WTC11 (cell line): ENCODE measurements around the gene HDAC10. TPM values are rescaled to one million over a fixed set of nuclear protein-coding genes. Genes with fewer than 3 reads are reported as not detected.

ENCODE experiments used
- ATAC-seq: fragments of 200-7000 bp; cut with Tn5 transposase; 2 replicates; pipeline ENCODE4 v1.10.0; 2021; ENCODE audit warnings: mild to moderate bottlenecking, moderate library complexity
- CTCF ChIA-PET: fragments of 300-600 bp; sonication (Branson Sonifier 250); formaldehyde crosslinking; loops from one replicate; lab custom pipeline; 2021; ENCODE audit warnings: antibody characterized with exemption; lab: Charles Lee
- POLR2A ChIA-PET: fragments of 350-600 bp; sonication (Branson Sonifier 250); formaldehyde crosslinking; loops from one replicate; lab custom pipeline; 2021; ENCODE audit warnings: antibody characterized with exemption; lab: Charles Lee
- DNase-seq: peaks from one replicate; pipeline ENCODE4 v3.0.0; 2021; ENCODE audit warnings: low spot score
- H3K27ac Mint-ChIP-seq: 2 replicates; pipeline ENCODE4 v1.8.0; 2021; ENCODE audit warnings: mixed read lengths
- H3K27me3 Mint-ChIP-seq: 2 replicates; pipeline ENCODE4 v1.8.0; 2021; ENCODE audit warnings: low read depth, mild to moderate bottlenecking, moderate library complexity, mixed read lengths
- H3K36me3 Mint-ChIP-seq: 2 replicates; pipeline ENCODE4 v1.8.0; 2021; ENCODE audit warnings: mixed read lengths
- H3K4me1 Mint-ChIP-seq: 2 replicates; pipeline ENCODE4 v1.8.0; 2022; ENCODE audit warnings: mixed read lengths
- H3K4me3 Mint-ChIP-seq: 2 replicates; pipeline ENCODE4 v1.8.0; 2021; ENCODE audit warnings: mild to moderate bottlenecking, moderate library complexity, mixed read lengths
- H3K9me3 Mint-ChIP-seq: 2 replicates; pipeline ENCODE4 v1.8.0; 2021; ENCODE audit warnings: mixed read lengths
- ELF4 ChIP-seq: sonication (generic); formaldehyde crosslinking; IDR thresholded peaks from 2 replicates; pipeline ENCODE4 v1.8.1; 2022; ENCODE audit warnings: low read depth, mild to moderate bottlenecking, moderate library complexity, missing genetic modification reagents
- RELA ChIP-seq: sonication (generic); formaldehyde crosslinking; IDR thresholded peaks from 2 replicates; pipeline ENCODE4 v1.8.1; 2022; ENCODE audit warnings: missing genetic modification reagents, mild to moderate bottlenecking, borderline replicate concordance
- SMAD3 ChIP-seq: sonication (generic); formaldehyde crosslinking; IDR thresholded peaks from 2 replicates; pipeline ENCODE4 v1.8.0; 2022; ENCODE audit warnings: missing genetic modification reagents, mild to moderate bottlenecking, borderline replicate concordance
- SMAD4 ChIP-seq: sonication (generic); formaldehyde crosslinking; IDR thresholded peaks from 2 replicates; pipeline ENCODE4 v1.8.0; 2022; ENCODE audit warnings: mild to moderate bottlenecking, missing genetic modification reagents
- SOX15 ChIP-seq: fragments of 250-450 bp; sonication (Bioruptor Pico); IDR thresholded peaks from 2 replicates; pipeline ENCODE4 v1.9.0; 2021; ENCODE audit warnings: mild to moderate bottlenecking
- TEAD1 ChIP-seq: sonication (generic); formaldehyde crosslinking; IDR thresholded peaks from 2 replicates; pipeline ENCODE4 v1.8.0; 2022; ENCODE audit warnings: mild to moderate bottlenecking, missing genetic modification reagents
- ZNF416 ChIP-seq: fragments of 250-450 bp; sonication (Bioruptor Pico); IDR thresholded peaks from 2 replicates; pipeline ENCODE4 v1.9.0; 2021; ENCODE audit warnings: mild to moderate bottlenecking, inconsistent platforms
- ZNF423 ChIP-seq: fragments of 250-450 bp; sonication (Bioruptor Pico); IDR thresholded peaks from 2 replicates; pipeline ENCODE4 v2.1.2; 2022; ENCODE audit warnings: mild to moderate bottlenecking, moderate library complexity
- ZNF671 ChIP-seq: fragments of 250-450 bp; sonication (Bioruptor Pico); IDR thresholded peaks from 2 replicates; pipeline ENCODE4 v1.8.0; 2021; ENCODE audit warnings: mild to moderate bottlenecking
- total RNA-seq: library from RNA; stranded (reverse); gene quantifications from 3 replicates; pipeline ENCODE4 v1.2.3, GENCODE V29; 2021
- TF ChIP-seq, protein P1 (sequence below): sonication (generic); formaldehyde crosslinking; IDR thresholded peaks from 2 replicates; pipeline ENCODE4 v1.8.1; 2022; ENCODE audit warnings: low read depth, mild to moderate bottlenecking, moderate library complexity, missing genetic modification reagents, borderline replicate concordance
- TF ChIP-seq, protein P2 (sequence below): sonication (generic); formaldehyde crosslinking; IDR thresholded peaks from 2 replicates; pipeline ENCODE4 v1.8.1; 2023; ENCODE audit warnings: mild to moderate bottlenecking, missing genetic modification reagents, moderate library complexity
- TF ChIP-seq, protein P3 (sequence below): sonication (generic); formaldehyde crosslinking; IDR thresholded peaks from 2 replicates; pipeline ENCODE4 v1.8.0; 2022; ENCODE audit warnings: mild to moderate bottlenecking, missing genetic modification reagents
- TF ChIP-seq, protein P4 (sequence below): sonication (generic); formaldehyde crosslinking; IDR thresholded peaks from 2 replicates; pipeline ENCODE4 v1.8.0; 2022; ENCODE audit warnings: missing genetic modification reagents
- TF ChIP-seq, protein P5 (sequence below): sonication (generic); formaldehyde crosslinking; conservative IDR thresholded peaks from 2 replicates; pipeline ENCODE4 v1.8.1; 2022; ENCODE audit warnings: mild to moderate bottlenecking, missing genetic modification reagents
- TF ChIP-seq, protein P6 (sequence below): sonication (generic); formaldehyde crosslinking; IDR thresholded peaks from 2 replicates; pipeline ENCODE4 v1.8.1; 2022; ENCODE audit warnings: mild to moderate bottlenecking, moderate library complexity, missing genetic modification reagents
- TF ChIP-seq, protein P7 (sequence below): sonication (generic); formaldehyde crosslinking; IDR thresholded peaks from 2 replicates; pipeline ENCODE4 v1.8.1; 2023; ENCODE audit warnings: mild to moderate bottlenecking, moderate library complexity, missing genetic modification reagents
- TF ChIP-seq, protein P8 (sequence below): sonication (generic); formaldehyde crosslinking; IDR thresholded peaks from 2 replicates; pipeline ENCODE4 v1.8.0; 2023; ENCODE audit warnings: missing genetic modification reagents
- TF ChIP-seq, protein P9 (sequence below): sonication (generic); formaldehyde crosslinking; IDR thresholded peaks from 2 replicates; pipeline ENCODE4 v1.8.0; 2022; ENCODE audit warnings: mild to moderate bottlenecking, missing genetic modification reagents

Gene HDAC10
- total RNA-seq, 1 experiment from 2014 or later: 40.9 TPM

DNA sequence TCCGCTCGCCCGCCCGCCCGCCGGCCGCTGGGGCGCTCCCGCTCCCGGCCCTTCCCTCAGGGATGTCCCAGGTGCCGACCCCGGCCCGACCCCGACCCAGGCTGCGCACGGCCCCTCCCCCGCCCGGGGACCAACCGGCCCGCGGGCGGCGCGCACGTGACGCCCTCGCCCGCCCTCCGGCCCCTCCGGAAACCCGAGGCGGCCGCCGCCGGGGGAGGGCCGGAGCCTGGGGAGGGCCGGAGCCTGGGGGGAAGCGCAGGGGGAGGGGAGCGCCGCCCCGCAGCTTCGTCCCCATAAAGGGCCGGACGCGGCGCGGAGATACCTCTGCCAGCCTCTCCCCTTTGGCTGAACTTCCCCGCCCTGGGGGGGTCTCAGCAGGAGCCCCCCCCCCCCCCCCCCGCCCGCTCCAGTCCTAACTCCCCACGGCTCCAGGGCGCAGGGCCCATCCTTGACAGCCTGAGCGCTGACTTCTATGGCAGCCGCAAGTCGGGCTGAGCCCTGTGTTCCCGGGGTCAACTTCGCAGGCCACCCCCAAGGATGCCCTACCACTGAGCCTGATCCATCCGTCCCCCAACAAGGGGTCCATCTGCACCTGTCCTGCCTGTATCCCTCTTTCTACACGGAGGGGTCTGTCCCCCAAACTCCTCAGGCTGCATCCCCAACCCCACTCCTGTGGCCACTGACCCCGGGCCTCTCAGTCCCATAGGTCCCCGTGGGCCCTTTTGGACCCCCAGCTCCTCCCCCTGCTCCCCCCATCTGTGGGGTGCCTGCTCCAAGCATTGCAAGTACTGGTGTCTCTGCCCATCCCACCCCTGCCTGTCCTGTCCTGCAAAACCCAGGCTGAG lies 10.8 kb upstream of the HDAC10 start, which contains the start of gene MAPK12:
Gene MAPK12, minus strand, starts transcription at position 69 of the 845 bp plus-strand sequence. CDS start 174 bp downstream, outside the sequence.
- ATAC-seq: peak; percentile 69
- Mint-ChIP-seq H3K4me1 (peaks cover 8% of the 10 kb centered on the region), H3K9me3 (no peaks in the 10 kb centered on the region), H3K36me3 (no peaks in the 10 kb centered on the region), H3K27me3 (peaks cover 25% of the 10 kb centered on the region), H3K4me3 (peak within 1 kb of the TSS; percentile 66), H3K27ac (no peak within 1 kb of the TSS)
- DNase-seq: peak; percentile 72
- TF ChIP-seq, protein P1, sequence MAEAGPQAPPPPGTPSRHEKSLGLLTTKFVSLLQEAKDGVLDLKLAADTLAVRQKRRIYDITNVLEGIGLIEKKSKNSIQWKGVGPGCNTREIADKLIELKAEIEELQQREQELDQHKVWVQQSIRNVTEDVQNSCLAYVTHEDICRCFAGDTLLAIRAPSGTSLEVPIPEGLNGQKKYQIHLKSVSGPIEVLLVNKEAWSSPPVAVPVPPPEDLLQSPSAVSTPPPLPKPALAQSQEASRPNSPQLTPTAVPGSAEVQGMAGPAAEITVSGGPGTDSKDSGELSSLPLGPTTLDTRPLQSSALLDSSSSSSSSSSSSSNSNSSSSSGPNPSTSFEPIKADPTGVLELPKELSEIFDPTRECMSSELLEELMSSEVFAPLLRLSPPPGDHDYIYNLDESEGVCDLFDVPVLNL (CRISPR knock-in tag): no peak
- TF ChIP-seq SMAD4 (CRISPR knock-in tag) (no peak), SOX15 (CRISPR knock-in tag) (no peak), ZNF671 (CRISPR knock-in tag) (no peak), ZNF423 (CRISPR knock-in tag) (0 out of 2 replicates have a peak, but pooled peaks have one; percentile 48), ZNF416 (CRISPR knock-in tag) (no peak)
- TF ChIP-seq, protein P2, sequence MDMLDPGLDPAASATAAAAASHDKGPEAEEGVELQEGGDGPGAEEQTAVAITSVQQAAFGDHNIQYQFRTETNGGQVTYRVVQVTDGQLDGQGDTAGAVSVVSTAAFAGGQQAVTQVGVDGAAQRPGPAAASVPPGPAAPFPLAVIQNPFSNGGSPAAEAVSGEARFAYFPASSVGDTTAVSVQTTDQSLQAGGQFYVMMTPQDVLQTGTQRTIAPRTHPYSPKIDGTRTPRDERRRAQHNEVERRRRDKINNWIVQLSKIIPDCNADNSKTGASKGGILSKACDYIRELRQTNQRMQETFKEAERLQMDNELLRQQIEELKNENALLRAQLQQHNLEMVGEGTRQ (CRISPR knock-in tag): peak; percentile 93
- TF ChIP-seq, protein P3, sequence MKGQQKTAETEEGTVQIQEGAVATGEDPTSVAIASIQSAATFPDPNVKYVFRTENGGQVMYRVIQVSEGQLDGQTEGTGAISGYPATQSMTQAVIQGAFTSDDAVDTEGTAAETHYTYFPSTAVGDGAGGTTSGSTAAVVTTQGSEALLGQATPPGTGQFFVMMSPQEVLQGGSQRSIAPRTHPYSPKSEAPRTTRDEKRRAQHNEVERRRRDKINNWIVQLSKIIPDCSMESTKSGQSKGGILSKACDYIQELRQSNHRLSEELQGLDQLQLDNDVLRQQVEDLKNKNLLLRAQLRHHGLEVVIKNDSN: no peak; the same call in 1 of the 2 replicates
- TF ChIP-seq, protein P4, sequence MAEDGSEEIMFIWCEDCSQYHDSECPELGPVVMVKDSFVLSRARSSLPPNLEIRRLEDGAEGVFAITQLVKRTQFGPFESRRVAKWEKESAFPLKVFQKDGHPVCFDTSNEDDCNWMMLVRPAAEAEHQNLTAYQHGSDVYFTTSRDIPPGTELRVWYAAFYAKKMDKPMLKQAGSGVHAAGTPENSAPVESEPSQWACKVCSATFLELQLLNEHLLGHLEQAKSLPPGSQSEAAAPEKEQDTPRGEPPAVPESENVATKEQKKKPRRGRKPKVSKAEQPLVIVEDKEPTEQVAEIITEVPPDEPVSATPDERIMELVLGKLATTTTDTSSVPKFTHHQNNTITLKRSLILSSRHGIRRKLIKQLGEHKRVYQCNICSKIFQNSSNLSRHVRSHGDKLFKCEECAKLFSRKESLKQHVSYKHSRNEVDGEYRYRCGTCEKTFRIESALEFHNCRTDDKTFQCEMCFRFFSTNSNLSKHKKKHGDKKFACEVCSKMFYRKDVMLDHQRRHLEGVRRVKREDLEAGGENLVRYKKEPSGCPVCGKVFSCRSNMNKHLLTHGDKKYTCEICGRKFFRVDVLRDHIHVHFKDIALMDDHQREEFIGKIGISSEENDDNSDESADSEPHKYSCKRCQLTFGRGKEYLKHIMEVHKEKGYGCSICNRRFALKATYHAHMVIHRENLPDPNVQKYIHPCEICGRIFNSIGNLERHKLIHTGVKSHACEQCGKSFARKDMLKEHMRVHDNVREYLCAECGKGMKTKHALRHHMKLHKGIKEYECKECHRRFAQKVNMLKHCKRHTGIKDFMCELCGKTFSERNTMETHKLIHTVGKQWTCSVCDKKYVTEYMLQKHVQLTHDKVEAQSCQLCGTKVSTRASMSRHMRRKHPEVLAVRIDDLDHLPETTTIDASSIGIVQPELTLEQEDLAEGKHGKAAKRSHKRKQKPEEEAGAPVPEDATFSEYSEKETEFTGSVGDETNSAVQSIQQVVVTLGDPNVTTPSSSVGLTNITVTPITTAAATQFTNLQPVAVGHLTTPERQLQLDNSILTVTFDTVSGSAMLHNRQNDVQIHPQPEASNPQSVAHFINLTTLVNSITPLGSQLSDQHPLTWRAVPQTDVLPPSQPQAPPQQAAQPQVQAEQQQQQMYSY (CRISPR knock-in tag): no peak
- TF ChIP-seq, protein P5, sequence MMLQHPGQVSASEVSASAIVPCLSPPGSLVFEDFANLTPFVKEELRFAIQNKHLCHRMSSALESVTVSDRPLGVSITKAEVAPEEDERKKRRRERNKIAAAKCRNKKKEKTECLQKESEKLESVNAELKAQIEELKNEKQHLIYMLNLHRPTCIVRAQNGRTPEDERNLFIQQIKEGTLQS (CRISPR knock-in tag): no peak
- CTCF ChIA-PET: interaction anchor here (0.6 to 3.7 kb wide), 12 partner anchors 9 to 204 kb away, joined by 3 to 21 read pairs (median 4); partner anchors contain the start of genes DENND6B and HDAC10
- POLR2A ChIA-PET: no interaction called here

DNA sequence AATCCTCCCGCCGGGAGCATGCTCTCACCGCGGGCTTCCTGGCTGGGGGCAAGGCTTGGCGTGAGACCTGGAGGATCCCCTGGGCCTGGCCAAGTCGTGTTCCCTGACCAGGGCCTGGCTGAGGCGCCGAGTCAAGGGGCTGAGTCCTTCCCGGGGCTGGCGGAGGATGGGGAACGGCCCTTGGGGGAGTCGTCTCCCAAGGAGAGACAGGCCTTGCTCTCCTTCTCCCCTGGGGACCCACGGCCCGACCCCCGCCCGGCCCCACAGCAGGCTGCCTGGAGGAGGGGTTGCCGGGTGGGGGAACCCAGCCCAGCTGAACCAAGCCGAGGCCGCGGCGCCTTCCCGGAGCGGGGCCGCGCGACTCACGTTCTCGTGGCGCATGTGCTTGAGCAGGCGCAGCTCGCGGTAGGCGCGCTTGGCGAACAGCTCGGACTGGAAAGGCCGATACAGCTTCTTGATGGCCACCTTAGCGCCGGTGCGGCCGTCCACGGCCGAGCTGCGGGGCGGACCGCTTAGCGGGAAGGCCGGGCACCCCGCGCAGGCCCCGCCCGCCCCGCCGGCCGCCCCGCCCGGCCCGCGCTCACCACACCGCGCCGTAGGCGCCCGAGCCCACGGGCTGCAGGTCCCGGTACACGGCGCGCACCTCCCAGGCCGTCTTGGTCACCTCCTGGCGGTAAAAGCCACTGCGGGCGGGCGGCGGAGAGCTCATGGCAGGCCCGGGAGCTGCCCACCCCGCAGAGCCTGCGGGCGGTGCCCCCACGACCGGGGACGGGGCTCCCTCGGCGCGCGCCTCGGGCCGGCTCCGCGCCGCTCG lies 9.9 kb upstream of the HDAC10 start:
- Mint-ChIP-seq H3K27ac (no peak overlapping the region), H3K9me3 (no peaks in the 10 kb centered on the region), H3K4me3 (peak overlapping the region; percentile 54), H3K27me3 (peaks cover 16% of the 10 kb centered on the region), H3K36me3 (no peaks in the 10 kb centered on the region), H3K4me1 (peaks cover 8% of the 10 kb centered on the region)
- POLR2A ChIA-PET: no interaction called here
- DNase-seq (peak; percentile 43), ATAC-seq (peak; percentile 14)
- CTCF ChIA-PET: interaction anchor here (0.6 to 3.7 kb wide), 10 partner anchors 8 to 205 kb away, joined by 3 to 21 read pairs (median 5); partner anchors contain the start of genes DENND6B and HDAC10
- TF ChIP-seq SMAD3 (0 out of 2 replicates have a peak, but pooled peaks have one; percentile 43), RELA (no peak), TEAD1 (CRISPR knock-in tag) (0 out of 2 replicates have a peak, but pooled peaks have one; percentile 14), ZNF423 (CRISPR knock-in tag) (0 out of 2 replicates have a peak, but pooled peaks have one; percentile 3), ELF4 (CRISPR knock-in tag) (no peak)
- TF ChIP-seq, protein P6, sequence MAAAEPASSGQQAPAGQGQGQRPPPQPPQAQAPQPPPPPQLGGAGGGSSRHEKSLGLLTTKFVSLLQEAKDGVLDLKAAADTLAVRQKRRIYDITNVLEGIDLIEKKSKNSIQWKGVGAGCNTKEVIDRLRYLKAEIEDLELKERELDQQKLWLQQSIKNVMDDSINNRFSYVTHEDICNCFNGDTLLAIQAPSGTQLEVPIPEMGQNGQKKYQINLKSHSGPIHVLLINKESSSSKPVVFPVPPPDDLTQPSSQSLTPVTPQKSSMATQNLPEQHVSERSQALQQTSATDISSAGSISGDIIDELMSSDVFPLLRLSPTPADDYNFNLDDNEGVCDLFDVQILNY (CRISPR knock-in tag): 0 out of 2 replicates have a peak, but pooled peaks have one; percentile 15
- TF ChIP-seq, protein P7, sequence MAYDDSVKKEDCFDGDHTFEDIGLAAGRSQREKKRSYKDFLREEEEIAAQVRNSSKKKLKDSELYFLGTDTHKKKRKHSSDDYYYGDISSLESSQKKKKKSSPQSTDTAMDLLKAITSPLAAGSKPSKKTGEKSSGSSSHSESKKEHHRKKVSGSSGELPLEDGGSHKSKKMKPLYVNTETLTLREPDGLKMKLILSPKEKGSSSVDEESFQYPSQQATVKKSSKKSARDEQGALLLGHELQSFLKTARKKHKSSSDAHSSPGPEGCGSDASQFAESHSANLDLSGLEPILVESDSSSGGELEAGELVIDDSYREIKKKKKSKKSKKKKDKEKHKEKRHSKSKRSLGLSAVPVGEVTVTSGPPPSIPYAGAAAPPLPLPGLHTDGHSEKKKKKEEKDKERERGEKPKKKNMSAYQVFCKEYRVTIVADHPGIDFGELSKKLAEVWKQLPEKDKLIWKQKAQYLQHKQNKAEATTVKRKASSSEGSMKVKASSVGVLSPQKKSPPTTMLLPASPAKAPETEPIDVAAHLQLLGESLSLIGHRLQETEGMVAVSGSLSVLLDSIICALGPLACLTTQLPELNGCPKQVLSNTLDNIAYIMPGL (CRISPR knock-in tag): 0 out of 2 replicates have a peak, but pooled peaks have one; percentile 39
- TF ChIP-seq, protein P8, sequence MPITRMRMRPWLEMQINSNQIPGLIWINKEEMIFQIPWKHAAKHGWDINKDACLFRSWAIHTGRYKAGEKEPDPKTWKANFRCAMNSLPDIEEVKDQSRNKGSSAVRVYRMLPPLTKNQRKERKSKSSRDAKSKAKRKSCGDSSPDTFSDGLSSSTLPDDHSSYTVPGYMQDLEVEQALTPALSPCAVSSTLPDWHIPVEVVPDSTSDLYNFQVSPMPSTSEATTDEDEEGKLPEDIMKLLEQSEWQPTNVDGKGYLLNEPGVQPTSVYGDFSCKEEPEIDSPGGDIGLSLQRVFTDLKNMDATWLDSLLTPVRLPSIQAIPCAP (CRISPR knock-in tag): no peak
- TF ChIP-seq, protein P9, sequence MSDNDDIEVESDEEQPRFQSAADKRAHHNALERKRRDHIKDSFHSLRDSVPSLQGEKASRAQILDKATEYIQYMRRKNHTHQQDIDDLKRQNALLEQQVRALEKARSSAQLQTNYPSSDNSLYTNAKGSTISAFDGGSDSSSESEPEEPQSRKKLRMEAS (CRISPR knock-in tag): peak; percentile 58; the same call in 1 of the 2 replicates
- TF ChIP-seq, protein P3: peak; percentile 46; the same call in 1 of the 2 replicates
